K562 (cell line): ENCODE measurements around the gene FLAD1.

Experiments used
- DPF2 ChIP-seq: fragments of 450-650 bp; IDR thresholded peaks from 2 replicates; pipeline ENCODE4 v1.6.1; 2016
- FOXA3 ChIP-seq, 2 experiments: fragments of 450-650 bp in 1 of 2; sonication (generic) in 1 of 2; formaldehyde crosslinking; IDR thresholded peaks in 1 of 2; conservative IDR thresholded peaks in 1 of 2; 2 replicates each; pipeline versions ENCODE4 v1.4.0 to v1.8.0; 2020 to 2022; ENCODE audit warnings: mild to moderate bottlenecking in 2 of 2, missing genetic modification reagents in 1 of 2
- SP1 ChIP-seq: sonication (generic); formaldehyde crosslinking; IDR thresholded peaks from 2 replicates; pipeline ENCODE4 v1.8.1; 2022; ENCODE audit warnings: mild to moderate bottlenecking, missing genetic modification reagents
- YBX1 ChIP-seq: fragments of 450-650 bp; IDR thresholded peaks from 2 replicates; pipeline ENCODE4 v1.7.1; 2016; ENCODE audit warnings: mild to moderate bottlenecking
- ZSCAN29 ChIP-seq: fragments of 450-650 bp; IDR thresholded peaks from 2 replicates; pipeline ENCODE4 v1.6.1; 2017
- TF ChIP-seq, protein P1 (sequence below): sonication (generic); formaldehyde crosslinking; IDR thresholded peaks from 2 replicates; pipeline ENCODE4 v1.8.0; 2022; ENCODE audit warnings: mild to moderate bottlenecking, missing genetic modification reagents
- TF ChIP-seq, protein P2 (sequence below), 3 experiments: IDR thresholded peaks in 2 of 3; conservative IDR thresholded peaks in 1 of 3; 2 replicates each; pipeline ENCODE4 v1.5.1; 2011 to 2012; ENCODE audit warnings: low read length in 3 of 3, mild to moderate bottlenecking in 3 of 3, control low read depth in 2 of 3, improper control_type of control experiment in 1 of 3, inconsistent platforms in 1 of 3, low read depth in 1 of 3, mixed read lengths in 1 of 3, moderate library complexity in 1 of 3; ENCODE audit not compliant: insufficient read depth in 2 of 3

GRCh38 chr1:154969246-154969645 lies 13.9 kb upstream of the FLAD1 start:
- TF ChIP-seq FOXA3 (CRISPR knock-in tag; conservative IDR thresholded peaks at IDR 0.05 in 1 of 2, IDR thresholded peaks at IDR 0.05 in 1 of 2) (no peak), ZSCAN29 (no peak), YBX1 (no peak), SP1 (CRISPR knock-in tag) (no peak), DPF2 (no peak)
- TF ChIP-seq, protein P1, sequence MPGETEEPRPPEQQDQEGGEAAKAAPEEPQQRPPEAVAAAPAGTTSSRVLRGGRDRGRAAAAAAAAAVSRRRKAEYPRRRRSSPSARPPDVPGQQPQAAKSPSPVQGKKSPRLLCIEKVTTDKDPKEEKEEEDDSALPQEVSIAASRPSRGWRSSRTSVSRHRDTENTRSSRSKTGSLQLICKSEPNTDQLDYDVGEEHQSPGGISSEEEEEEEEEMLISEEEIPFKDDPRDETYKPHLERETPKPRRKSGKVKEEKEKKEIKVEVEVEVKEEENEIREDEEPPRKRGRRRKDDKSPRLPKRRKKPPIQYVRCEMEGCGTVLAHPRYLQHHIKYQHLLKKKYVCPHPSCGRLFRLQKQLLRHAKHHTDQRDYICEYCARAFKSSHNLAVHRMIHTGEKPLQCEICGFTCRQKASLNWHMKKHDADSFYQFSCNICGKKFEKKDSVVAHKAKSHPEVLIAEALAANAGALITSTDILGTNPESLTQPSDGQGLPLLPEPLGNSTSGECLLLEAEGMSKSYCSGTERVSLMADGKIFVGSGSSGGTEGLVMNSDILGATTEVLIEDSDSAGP: no peak
- TF ChIP-seq, protein P2, sequence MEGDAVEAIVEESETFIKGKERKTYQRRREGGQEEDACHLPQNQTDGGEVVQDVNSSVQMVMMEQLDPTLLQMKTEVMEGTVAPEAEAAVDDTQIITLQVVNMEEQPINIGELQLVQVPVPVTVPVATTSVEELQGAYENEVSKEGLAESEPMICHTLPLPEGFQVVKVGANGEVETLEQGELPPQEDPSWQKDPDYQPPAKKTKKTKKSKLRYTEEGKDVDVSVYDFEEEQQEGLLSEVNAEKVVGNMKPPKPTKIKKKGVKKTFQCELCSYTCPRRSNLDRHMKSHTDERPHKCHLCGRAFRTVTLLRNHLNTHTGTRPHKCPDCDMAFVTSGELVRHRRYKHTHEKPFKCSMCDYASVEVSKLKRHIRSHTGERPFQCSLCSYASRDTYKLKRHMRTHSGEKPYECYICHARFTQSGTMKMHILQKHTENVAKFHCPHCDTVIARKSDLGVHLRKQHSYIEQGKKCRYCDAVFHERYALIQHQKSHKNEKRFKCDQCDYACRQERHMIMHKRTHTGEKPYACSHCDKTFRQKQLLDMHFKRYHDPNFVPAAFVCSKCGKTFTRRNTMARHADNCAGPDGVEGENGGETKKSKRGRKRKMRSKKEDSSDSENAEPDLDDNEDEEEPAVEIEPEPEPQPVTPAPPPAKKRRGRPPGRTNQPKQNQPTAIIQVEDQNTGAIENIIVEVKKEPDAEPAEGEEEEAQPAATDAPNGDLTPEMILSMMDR (IDR thresholded peaks at IDR 0.05 in 2 of 3, conservative IDR thresholded peaks at IDR 0.05 in 1 of 3; ENCODE audit: insufficient read depth in 2 of 3, low read depth in 1 of 3, low read length in 3 of 3): no peak
